ENCODE measurements around the gene PPARGC1A.

PPARGC1A gene

DNA sequence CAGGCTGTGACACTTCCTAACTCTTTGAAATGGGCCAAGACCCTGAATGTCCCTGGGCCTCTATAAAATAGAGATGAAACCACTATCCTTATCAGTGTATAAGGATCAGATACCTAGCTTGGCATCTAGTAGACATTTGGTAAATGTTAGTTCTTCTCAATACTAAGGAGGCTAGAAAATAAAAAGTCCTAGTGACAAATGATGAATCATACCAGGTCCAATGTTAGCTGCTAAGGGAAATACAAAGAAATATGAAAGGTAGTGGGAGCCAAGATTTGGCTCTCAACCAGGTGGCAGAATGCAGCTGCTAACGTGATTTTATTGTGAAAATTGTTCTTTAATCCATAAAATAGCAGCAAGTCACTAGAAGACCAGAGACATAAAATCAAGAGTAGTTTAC is 19.8 kb upstream of the PPARGC1A start:
- DNase-seq: no peak

GRCh38 chr4:23906839-23907238 is 17.0 kb upstream of the PPARGC1A start:
- DNase-seq: no peak

- no peak for DNase-seq
These were observed 14.8 kb upstream of the PPARGC1A start for GRCh38 chr4:23904639-23905071.

- DNase-seq: no peak
These were observed 14.1 kb upstream of the PPARGC1A start for GRCh38 chr4:23903859-23904438.

- DNase-seq: no peak
These were observed 12.5 kb upstream of the PPARGC1A start for GRCh38 chr4:23902222-23902804.

- no peak for DNase-seq
These were observed 10.8 kb upstream of the PPARGC1A start for GRCh38 chr4:23900636-23901035.

GRCh38 chr4:23899565-23899964 is 9.7 kb upstream of the PPARGC1A start:
- no peak for DNase-seq

DNA sequence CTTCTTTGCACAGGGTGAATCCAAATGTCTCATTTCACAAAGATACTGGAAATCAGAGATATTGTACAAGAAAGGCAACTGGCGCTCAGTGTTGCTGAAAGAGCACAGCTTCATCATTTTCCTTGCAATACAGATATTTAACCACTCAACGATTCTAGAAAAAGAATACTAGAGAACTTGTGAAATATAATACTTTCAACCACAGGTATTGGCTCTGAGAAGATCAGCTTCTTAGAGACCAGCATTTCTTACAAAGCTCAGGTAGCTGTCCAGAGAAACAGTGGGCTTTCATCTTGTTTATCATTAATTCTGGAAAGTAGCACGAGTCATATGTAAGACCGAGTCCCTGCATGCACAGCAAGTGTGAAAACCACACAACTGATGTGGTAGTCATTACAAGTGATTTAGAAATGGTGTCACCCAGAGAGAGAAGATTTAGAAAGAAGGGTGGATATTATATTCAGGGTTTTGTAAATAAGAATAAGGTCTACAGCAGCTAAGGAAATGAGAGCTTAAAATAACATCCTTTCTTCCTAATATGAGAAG is 7.8 kb upstream of the PPARGC1A start:
- no peak for DNase-seq

DNA sequence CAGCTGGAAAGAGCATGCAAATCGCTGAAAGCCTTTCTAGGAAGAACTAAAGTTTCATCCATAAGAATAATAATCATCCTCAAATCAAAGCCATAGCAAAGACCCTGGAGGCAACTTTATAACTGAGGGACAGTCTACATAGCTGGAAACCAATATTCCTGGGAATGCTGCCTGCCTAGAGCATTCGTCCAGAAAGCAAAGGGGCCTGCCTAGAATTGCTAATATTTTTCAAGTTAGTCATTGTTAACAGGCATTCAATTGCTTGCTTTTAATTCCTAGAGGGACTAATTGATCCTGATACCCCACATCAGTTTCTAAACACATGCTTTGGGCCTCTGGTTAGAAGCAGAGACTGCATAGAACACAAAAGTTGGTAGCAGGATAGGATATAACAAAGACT is 4.2 kb upstream of the PPARGC1A start:
- no peak for DNase-seq

DNA sequence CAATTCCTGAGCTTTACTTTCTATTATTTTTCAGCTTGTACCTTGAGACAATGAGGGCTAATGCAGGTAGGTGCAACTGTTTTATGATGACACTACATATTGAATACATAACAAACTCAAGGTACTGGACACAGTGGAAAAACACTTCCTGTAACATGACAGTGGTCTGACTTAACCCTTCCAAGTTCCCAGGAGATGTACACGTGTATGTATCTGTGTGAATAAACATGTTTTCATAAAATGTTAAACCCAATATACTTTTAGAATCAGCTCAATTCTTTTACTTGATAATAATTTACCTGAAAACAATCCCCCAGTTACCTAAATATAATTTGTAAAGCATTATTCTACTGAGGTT is 1.2 kb upstream of the PPARGC1A start:
- no peak for DNase-seq

- no peak for DNase-seq
These were observed 669 bp upstream of the PPARGC1A start for GRCh38 chr4:23890369-23891063.

DNA sequence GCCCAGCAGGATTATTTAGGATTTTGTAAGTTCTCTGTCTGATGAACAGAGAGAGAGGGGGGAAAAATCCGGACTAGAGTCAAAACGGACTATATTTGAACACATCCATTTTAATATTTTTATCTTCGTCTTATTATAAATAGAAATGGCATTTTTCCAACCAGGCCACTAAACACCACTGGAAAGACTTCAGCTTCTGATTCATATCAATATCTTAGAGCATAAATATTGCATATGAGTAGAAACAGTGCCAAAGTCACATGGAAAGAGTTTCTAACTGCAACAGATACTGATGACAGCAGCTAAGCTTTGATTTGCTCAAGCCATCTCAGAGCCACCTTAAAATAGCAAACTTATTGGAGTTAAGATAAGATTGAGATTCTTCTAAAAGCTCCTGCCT is 456 bp downstream of the PPARGC1A start:
- no peak for DNase-seq

- no peak for DNase-seq
These were observed 1.2 kb downstream of the PPARGC1A start for GRCh38 chr4:23888421-23889319.

GRCh38 chr4:23887989-23888388 is 1.9 kb downstream of the PPARGC1A start:
- DNase-seq: no peak

GRCh38 chr4:23887173-23887572 is 2.7 kb downstream of the PPARGC1A start:
- no peak for DNase-seq

DNA sequence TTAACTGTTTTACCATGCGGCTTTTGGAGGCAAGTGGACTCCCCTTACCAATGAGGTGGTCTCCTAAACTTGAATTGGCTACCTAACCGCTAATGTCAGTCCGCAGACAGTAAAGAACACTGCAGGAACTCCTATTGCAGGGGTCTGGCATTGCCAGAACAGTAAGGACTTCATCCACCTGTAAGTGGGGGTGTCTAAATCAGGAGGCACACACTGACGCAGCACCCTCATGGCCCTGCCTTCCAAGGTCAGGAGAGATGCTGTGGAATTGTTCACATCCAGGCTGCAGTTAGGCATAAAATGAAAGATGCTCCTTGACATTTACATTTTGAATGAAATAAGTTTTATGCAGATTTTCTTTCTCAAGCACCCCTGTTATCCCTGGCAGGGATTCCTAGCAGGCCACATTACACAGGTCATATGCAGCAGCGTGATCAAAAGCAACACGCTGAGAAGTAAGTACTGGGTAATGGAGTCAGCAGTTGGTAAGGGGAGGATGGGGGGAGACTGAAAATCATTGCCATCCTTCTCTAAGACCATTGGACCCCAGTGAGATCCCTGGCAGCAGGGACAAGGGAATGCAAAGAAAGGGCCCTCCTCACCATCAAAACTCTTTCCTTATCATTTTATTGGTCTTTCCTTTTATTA is 3.8 kb downstream of the PPARGC1A start:
- DNase-seq: no peak

DNA sequence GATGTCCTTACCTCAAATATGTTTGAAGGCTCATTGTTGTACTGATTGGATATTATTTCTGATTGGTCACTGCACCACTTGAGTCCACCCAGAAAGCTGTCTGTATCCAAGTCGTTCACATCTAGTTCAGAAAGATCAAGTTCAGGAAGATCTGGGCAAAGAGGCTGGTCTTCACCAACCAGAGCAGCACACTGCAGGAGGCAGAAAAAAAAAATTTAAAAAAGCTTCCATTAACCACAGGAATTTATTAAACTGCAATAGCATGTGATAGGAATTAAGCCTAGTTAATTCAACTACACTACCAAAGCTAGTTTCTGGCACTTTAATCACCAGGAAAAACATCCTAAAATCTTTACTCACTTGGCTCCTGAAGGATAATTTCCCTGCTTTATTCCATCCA is 5.1 kb downstream of the PPARGC1A start:
- no peak for DNase-seq

GRCh38 chr4:23884261-23884660 is 5.6 kb downstream of the PPARGC1A start:
- no peak for DNase-seq

GRCh38 chr4:23882976-23883531 is 6.8 kb downstream of the PPARGC1A start:
- no peak for DNase-seq

GRCh38 chr4:23881674-23882337 is 8.0 kb downstream of the PPARGC1A start:
- no peak for DNase-seq

GRCh38 chr4:23881052-23881501 is 8.8 kb downstream of the PPARGC1A start:
- no peak for DNase-seq

All from activated CD4-positive, alpha-beta T cell treated with anti-CD3 and anti-CD28 coated beads, Interleukin-2, amount 50 U/mL, for 16 hours (primary cell).